Heart left ventricle (tissue), 16 donors: ENCODE results near the gene NCOA6. TPM values are rescaled to one million over a fixed set of nuclear protein-coding genes. Genes with fewer than 3 reads are reported as not detected.
A peak's percentile ranks its signal among the peaks of the same experiment; 100 is the strongest.

ENCODE experiments used
- ATAC-seq, 4 donors: fragments of 200-7000 bp; cut with Tn5 transposase; one replicate each; pipeline ENCODE4 v1.9.1; 2020 to 2022; ENCODE audit warnings: moderate library complexity in 4 of 4, mild to moderate bottlenecking in 3 of 4, moderate number of reproducible peaks in 1 of 4
- DNase-seq, 5 donors: peaks; one replicate each; pipeline ENCODE4 v3.0.0-alpha.2; 2020
- H3K27ac ChIP-seq, 12 donors: fragments of 200-600 bp; sonication (generic) in 4 of 12; one replicate each; pipeline versions ENCODE4 v1.5.0 to v1.8.0; 2016 to 2022; ENCODE audit warnings: mild to moderate bottlenecking in 2 of 12
- H3K27me3 ChIP-seq, 9 donors: fragments of 200-600 bp; sonication (generic) in 2 of 9; one replicate each; pipeline versions ENCODE4 v1.5.1 to v1.8.0; 2016 to 2022; ENCODE audit warnings: mild to moderate bottlenecking in 3 of 9
- H3K36me3 ChIP-seq, 9 donors: fragments of 200-600 bp; sonication (generic) in 2 of 9; one replicate each; pipeline versions ENCODE4 v1.5.0 to v1.8.0; 2018 to 2022; ENCODE audit warnings: mild to moderate bottlenecking in 2 of 9
- H3K4me1 ChIP-seq, 12 donors: fragments of 200-600 bp; sonication (generic) in 4 of 12; one replicate each; pipeline versions ENCODE4 v1.5.0 to v1.8.0; 2016 to 2022; ENCODE audit warnings: mild to moderate bottlenecking in 3 of 12
- H3K4me3 ChIP-seq, 12 donors: fragments of 200-600 bp; sonication (generic) in 4 of 12; one replicate each; pipeline versions ENCODE4 v1.5.0 to v1.8.0; 2017 to 2022; ENCODE audit warnings: mild to moderate bottlenecking in 9 of 12, moderate library complexity in 4 of 12
- H3K9me3 ChIP-seq, 12 donors: fragments of 200-600 bp; sonication (generic) in 4 of 12; one replicate each; pipeline versions ENCODE4 v1.5.0 to v1.8.0; 2016 to 2022; ENCODE audit warnings: mild to moderate bottlenecking in 1 of 12
- POLR2A ChIP-seq, 2 donors: fragments of 450-650 bp; IDR thresholded peaks; one replicate each; pipeline ENCODE4 v1.6.1; 2017; ENCODE audit warnings: antibody characterized with exemption in 2 of 2, mild to moderate bottlenecking in 2 of 2, moderate library complexity in 2 of 2
- WGBS, 4 donors: extraction: QIAGEN DNeasy Blood & Tissue Kit in 2 of 4; methylation state at CpG; one replicate each; pipeline versions ENCODE4 v1.1.5 to v1.1.7; 2013 to 2018; 5-methylcytosine and 5-hydroxymethylcytosine counted together
- intact Hi-C, 10 donors: fragments of 100-400 bp; cut with DNase I; formaldehyde crosslinking; loops; one replicate each; pipeline versions ENCODE4 v1.11.1 to v1.14.2; 2022
- polyA plus RNA-seq, 2 donors: library from polyadenylated mRNA; stranded (reverse); fragments of 200-250 nt; gene quantifications; one replicate each; pipeline ENCODE4 v1.2.3, GENCODE V29; 2013
- total RNA-seq, 9 donors: library from RNA; depleted of rRNA in 2 of 9; stranded (reverse); fragments of >200 nt in 2 of 9; fragmentation: NEBNext Ultra II Directional in 3 of 9; extraction: Animal tissue kit (Norgen Biotek cat#: 25700) in 3 of 9; gene quantifications; one replicate each; pipeline versions ENCODE4 v1.1.0 to v1.2.4, GENCODE V29; 2016 to 2023
- TF ChIP-seq, protein P1 (sequence below), 12 donors: fragments of 200-600 bp; sonication (generic) in 4 of 12; IDR thresholded peaks; one replicate each; pipeline versions ENCODE4 v1.5.0 to v1.8.0; 2018 to 2022; ENCODE audit warnings: antibody characterized with exemption in 12 of 12, mild to moderate bottlenecking in 5 of 12
- donor health status: ischemic (EF 13 %, LVEDD 7.1; RV severe dilation, severe dysfunction).
- donor health status: healthy with polysubstance abuse.
- donor health status: DM: no; HTN: yes; CAD: no.
- donor health status: DM: no; HTN: no; CAD: no.
- donor health status: ischemic (EF 25% LVEDD 6.9; RV normal size, moderate dysfunction).
- donor health status: ischemic (EF 25% LVEDD 5.7; RV mildly dilated, moderate dysfunction).
- donor health status: healthy.
- donor health status: DM: yes; HTN: yes; CAD: no.
- donor health status: ischemic (EF 35%, LVEDD 5.7; RV mildly dilated, moderate dysfunction).
- donor health status: nonischemic (EF 11% LVEDD 7.7; RV severe dilation, severe dysfunction).
- donor health status: DM: yes; HTN: yes; CAD: no.
- donor health status: PGD.
- donor health status: ischemic (EF 29% LVEDD 5.4; RV normal size, mild dysfunction).
- donor health status: nonischemic (EF 23%, LVEDD 6.1; RV moderate dilation, normal function).

Gene NCOA6
- total and polyA plus RNA-seq, 11 donors, result 13.0 to 34.0 (median 19.9) TPM

- peaks cover 0 to 67% (median 44%) of the 10 kb centered on the region in 12 donors for H3K4me1 ChIP-seq
- peak overlapping the region in 11 of 12 donors; percentile 92 to 100 (median 99) for H3K27ac ChIP-seq
- H3K9me3 ChIP-seq, result no peaks in the 10 kb centered on the region
- peaks cover 0 to 8% (median 5%) of the 10 kb centered on the region in 9 donors for H3K36me3 ChIP-seq
- DNase-seq (no peak), ATAC-seq (no peak)
- TF ChIP-seq, protein P1, sequence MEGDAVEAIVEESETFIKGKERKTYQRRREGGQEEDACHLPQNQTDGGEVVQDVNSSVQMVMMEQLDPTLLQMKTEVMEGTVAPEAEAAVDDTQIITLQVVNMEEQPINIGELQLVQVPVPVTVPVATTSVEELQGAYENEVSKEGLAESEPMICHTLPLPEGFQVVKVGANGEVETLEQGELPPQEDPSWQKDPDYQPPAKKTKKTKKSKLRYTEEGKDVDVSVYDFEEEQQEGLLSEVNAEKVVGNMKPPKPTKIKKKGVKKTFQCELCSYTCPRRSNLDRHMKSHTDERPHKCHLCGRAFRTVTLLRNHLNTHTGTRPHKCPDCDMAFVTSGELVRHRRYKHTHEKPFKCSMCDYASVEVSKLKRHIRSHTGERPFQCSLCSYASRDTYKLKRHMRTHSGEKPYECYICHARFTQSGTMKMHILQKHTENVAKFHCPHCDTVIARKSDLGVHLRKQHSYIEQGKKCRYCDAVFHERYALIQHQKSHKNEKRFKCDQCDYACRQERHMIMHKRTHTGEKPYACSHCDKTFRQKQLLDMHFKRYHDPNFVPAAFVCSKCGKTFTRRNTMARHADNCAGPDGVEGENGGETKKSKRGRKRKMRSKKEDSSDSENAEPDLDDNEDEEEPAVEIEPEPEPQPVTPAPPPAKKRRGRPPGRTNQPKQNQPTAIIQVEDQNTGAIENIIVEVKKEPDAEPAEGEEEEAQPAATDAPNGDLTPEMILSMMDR (IDR thresholded peaks at IDR 0.05), result no peak
- no peak for TF ChIP-seq POLR2A (IDR thresholded peaks at IDR 0.05)
- peaks cover 0 to 5% (median 0%) of the 10 kb centered on the region in 9 donors for H3K27me3 ChIP-seq
- 69 to 92% (median 78%) methylated on average over 1 of the region's 1 CpG for WGBS, 4 donors
- intact Hi-C loops, result loop anchor here in 9 of 10 donors (5.0 to 10.0 kb wide), 9 partner anchors 122 to 404 kb away; partner anchors contain the start of genes AHCY (in 2 of the 9) and MAP1LC3A (in 1 of the 9)
- peak overlapping the region in 9 of 12 donors; percentile 72 to 91 (median 86) for H3K4me3 ChIP-seq
Observed at GRCh38 chr20:34706302-34706875, 119.1 kb downstream of the NCOA6 start.

- H3K36me3 ChIP-seq, result peaks cover 0 to 2% (median 0%) of the 10 kb centered on the region in 9 donors
- H3K27ac ChIP-seq, result peak overlapping the region; percentile 92 to 100 (median 99)
- peak overlapping the region; percentile 65 to 94 (median 82) for H3K4me3 ChIP-seq
- H3K4me1 ChIP-seq, result peaks cover 0 to 65% (median 43%) of the 10 kb centered on the region in 12 donors
- DNase-seq (peak in 4 of 5 donors; percentile 61 to 71 (median 62)), ATAC-seq (peak; percentile 0 to 37 (median 18))
- TF ChIP-seq, protein P1 (IDR thresholded peaks at IDR 0.05), result peak in 4 of 12 donors; percentile 10 to 18 (median 14)
- no peak for TF ChIP-seq POLR2A (IDR thresholded peaks at IDR 0.05)
- peaks cover 0 to 5% (median 0%) of the 10 kb centered on the region in 9 donors for H3K27me3 ChIP-seq
- no peaks in the 10 kb centered on the region for H3K9me3 ChIP-seq
- intact Hi-C loops, result loop anchor here (1.0 to 10.0 kb wide), 13 partner anchors 29 to 403 kb away; partner anchors contain the start of genes AHCY (in 2 of the 10), PIGU (in 2 of the 10) and MAP1LC3A (in 1 of the 10)
- WGBS, 4 donors, result 34 to 44% (median 38%) methylated on average over 5 to 6 of the region's 6 CpGs
Observed at GRCh38 chr20:34705397-34706301, 119.8 kb downstream of the NCOA6 start.

GRCh38 chr20:34705008-34705396 lies 120.4 kb downstream of the NCOA6 start:
- DNase-seq, result no peak
- H3K27ac ChIP-seq, result peak overlapping the region; percentile 92 to 100 (median 99)
- 24 to 36% (median 27%) methylated on average over 2 to 5 of the region's 5 CpGs for WGBS, 4 donors
- no peaks in the 10 kb centered on the region for H3K9me3 ChIP-seq
- intact Hi-C loops, result loop anchor here (1.0 to 10.0 kb wide), 13 partner anchors 28 to 403 kb away; partner anchors contain the start of genes AHCY (in 2 of the 10), PIGU (in 2 of the 10) and MAP1LC3A (in 1 of the 10)
- peak in 1 of 4 donors; percentile 1 for ATAC-seq
- TF ChIP-seq, protein P1 (IDR thresholded peaks at IDR 0.05), result no peak
- no peak for TF ChIP-seq POLR2A (IDR thresholded peaks at IDR 0.05)
- H3K27me3 ChIP-seq, result peaks cover 0 to 5% (median 0%) of the 10 kb centered on the region in 9 donors
- H3K4me3 ChIP-seq, result peak overlapping the region; percentile 65 to 94 (median 82)
- H3K36me3 ChIP-seq, result no peaks in the 10 kb centered on the region
- peaks cover 0 to 59% (median 36%) of the 10 kb centered on the region in 12 donors for H3K4me1 ChIP-seq
